C4-2B (cell line): Measurements from ENCODE around the gene BPIFB6.

Source experiments
- H3K27ac ChIP-seq: fragments of 450-650 bp; 2 replicates; pipeline ENCODE4 v1.5.1; 2017
- ZFX ChIP-seq: fragments of 450-650 bp; IDR thresholded peaks from 2 replicates; pipeline ENCODE4 v1.6.1; 2017
- TF ChIP-seq, protein P1 (sequence below): fragments of 450-650 bp; conservative IDR thresholded peaks from 2 replicates; pipeline ENCODE4 v1.5.1; 2017; ENCODE audit warnings: mild to moderate bottlenecking

The BPIFB6 gene

DNA sequence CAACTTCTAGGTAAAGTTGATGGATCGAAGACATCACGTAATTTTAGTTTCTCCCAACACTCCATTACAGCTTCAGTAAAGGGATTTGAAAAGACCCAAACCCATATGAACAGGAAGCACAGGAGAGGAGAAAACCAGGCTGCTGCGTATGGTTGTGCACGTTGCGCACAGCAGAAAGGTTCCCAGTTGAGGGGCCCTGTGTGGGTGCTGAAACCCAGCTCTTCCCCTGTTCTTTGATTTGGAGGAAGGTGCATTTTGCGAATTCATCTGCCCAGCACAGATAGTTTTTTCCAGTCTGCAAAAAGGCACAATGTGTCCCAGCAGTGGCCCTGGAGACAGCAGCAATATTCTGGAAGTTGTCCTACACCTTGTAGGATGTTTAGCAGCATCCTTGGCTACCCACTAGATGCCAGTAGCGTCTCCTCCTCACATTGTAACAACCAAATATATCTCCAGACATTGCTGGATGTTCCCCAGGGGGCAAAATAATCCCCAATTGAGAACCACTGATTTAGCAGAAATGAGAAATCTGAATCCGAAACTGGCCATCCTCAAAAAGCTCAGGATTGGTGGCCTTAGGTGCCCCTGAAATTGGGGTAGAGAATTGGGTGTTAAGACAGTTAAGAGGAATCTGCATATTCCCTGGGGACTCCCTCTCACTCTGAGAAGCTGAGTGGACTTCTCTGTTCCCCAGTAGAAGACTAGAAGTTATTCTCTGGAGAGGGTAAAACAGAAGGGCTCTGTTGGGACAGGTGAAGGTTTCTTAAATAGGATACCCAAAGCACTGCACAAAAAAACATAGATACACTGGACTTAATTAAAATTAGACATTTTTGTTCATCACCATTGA, 39.4 kb upstream of the BPIFB6 start:
- TF ChIP-seq, protein P1, sequence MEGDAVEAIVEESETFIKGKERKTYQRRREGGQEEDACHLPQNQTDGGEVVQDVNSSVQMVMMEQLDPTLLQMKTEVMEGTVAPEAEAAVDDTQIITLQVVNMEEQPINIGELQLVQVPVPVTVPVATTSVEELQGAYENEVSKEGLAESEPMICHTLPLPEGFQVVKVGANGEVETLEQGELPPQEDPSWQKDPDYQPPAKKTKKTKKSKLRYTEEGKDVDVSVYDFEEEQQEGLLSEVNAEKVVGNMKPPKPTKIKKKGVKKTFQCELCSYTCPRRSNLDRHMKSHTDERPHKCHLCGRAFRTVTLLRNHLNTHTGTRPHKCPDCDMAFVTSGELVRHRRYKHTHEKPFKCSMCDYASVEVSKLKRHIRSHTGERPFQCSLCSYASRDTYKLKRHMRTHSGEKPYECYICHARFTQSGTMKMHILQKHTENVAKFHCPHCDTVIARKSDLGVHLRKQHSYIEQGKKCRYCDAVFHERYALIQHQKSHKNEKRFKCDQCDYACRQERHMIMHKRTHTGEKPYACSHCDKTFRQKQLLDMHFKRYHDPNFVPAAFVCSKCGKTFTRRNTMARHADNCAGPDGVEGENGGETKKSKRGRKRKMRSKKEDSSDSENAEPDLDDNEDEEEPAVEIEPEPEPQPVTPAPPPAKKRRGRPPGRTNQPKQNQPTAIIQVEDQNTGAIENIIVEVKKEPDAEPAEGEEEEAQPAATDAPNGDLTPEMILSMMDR = no peak
- no peak for TF ChIP-seq ZFX
- no peak overlapping the region for H3K27ac ChIP-seq

DNA sequence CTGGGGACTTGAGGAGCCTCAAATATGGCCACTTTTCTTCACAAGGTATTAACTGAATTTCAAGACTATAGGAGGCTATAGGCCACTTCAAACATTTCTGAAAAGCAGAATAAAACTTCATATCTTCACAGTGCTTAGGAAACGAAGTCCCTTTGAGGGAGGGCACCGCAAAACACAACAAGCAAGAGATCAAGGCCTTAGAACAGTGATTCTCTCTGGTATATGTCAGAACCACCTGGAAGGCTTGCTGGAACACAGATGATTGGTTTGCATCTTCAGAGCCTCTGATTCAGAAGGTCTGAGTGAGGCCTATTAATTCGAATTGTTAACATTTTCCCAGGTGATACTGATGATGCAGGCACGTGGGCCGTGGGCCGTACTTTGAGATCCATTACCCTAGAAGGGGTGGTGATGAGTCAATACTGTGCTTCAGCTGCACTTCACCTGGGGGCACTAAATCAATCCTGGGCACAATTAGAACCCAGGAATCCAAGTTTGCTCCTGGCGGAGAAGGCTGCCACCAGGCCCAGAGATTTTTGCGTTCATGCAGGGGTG, 37.9 kb upstream of the BPIFB6 start:
- TF ChIP-seq, protein P1 = no peak
- no peak for TF ChIP-seq ZFX
- H3K27ac ChIP-seq = no peak overlapping the region

DNA sequence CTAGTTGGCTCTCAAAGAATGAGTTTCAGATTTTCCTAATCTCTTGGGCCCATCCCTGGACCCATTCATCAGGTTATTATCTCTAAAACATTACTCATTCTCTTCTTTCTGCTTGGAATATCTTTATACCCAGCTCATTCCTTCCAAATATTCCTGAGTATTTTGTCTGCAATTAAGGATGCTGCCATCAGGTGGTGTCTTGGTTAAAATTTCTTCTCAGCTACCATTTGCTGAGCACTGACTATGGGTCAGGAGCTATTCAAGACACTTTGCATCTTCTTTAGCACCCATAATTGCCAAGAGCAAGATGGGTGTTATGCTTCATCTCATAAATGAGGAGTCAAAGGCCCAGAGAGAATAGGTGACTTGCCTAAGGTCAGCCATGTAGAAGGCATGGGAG, 35.6 kb upstream of the BPIFB6 start:
- no peak overlapping the region for H3K27ac ChIP-seq
- TF ChIP-seq ZFX = no peak
- TF ChIP-seq, protein P1 = peak; percentile 32

DNA sequence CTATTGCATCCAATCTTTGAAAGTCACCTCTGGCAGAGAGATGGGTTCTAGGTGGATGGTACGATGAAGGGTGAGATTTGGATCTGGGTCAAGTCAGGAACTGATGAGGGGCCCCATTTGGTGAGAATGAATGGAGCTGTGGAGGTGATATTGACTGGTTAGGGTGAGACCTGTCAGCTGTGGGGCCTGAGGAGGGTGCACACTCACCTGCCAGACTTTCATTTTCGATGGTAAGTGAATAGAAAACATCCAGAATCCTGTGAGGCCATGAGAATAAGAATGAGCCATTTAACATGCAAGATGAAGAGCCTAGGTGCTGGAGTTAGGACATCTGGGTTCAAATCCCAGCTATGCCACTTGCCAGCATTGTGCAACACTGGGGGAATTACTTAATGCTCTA, 34.0 kb upstream of the BPIFB6 start:
- H3K27ac ChIP-seq = no peak overlapping the region
- TF ChIP-seq ZFX = no peak
- TF ChIP-seq, protein P1 = no peak

DNA sequence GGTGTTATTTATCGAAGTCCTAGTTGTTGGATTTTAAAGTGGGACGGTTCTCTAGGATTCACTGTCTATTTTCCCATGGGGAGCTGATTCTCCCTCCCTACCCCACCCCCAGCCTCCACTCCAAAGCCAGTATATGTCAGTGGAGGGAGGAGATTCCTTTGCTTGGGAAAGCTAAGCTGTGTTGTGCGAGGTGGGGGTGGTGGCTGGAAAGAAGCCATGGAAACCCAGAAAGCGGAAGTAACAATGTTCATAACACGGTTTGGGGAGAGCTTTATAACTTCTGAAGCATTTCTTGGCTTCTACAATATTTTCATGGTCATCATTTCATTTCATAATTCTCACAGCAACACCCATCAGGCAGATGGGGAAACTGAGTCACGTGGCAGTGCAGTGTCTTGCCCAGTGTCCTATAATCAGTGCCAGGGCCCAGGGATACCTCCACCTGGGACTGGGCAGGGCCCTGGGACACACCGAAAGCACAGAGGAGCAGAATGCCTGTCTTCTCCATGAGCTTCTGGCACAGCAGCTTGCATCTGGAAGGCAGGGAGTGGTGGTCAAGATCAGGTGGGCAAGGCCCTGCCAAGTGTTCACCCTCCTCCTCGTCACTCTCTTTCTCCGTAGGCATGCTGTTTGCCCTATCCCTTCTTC, 31.7 kb upstream of the BPIFB6 start:
- no peak overlapping the region for H3K27ac ChIP-seq
- TF ChIP-seq, protein P1 = no peak
- no peak for TF ChIP-seq ZFX

DNA sequence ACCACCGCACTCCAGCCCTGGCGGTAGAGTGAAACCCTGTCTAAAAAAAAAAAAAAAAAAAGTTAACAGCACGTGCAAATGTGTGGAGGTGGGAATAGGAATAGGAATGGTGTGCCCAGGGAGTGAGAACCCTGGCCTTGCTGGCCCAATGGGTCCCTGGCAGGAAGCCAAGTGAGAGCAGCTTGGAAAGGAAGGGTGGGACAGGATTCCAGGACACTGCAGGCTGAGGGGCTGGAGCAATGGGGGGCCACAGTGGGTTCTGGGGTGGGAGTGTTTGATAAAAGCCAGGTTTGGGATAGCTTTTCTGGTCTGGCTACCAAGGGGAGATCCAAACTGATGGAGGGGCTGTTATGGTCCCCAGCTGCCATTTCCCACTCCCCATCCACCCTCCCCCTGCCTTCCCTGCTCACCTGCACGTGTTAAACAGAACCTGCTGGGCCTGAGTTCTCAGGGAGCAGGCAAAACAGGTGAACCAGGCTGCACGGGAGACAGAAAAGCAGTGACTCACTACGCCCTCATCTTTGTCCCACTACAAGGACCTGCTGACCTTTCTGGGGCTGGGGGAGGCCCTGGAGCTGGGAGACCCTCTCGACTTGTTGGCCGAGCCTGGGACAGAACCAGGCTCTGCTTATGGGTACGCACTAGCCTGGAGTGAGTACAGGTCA, 30.5 kb upstream of the BPIFB6 start:
- TF ChIP-seq, protein P1 = no peak
- no peak for TF ChIP-seq ZFX

More for the DNA sequence above, 30.5 kb upstream of the BPIFB6 start:
- no peak overlapping the region for H3K27ac ChIP-seq
